ENCODE measurements around the gene PSG4. TPM values are rescaled to one million over a fixed set of nuclear protein-coding genes. Genes with fewer than 3 reads are reported as not detected.
"Not testable (repeated sequence)": the region's sequence is repeated elsewhere in the genome, so short reads cannot be mapped to it uniquely, and the experiment has no call there.

Gene PSG4
- polyA plus RNA-seq (ENCODE audit: insufficient read length in 3 of 3) = under 1 TPM in 1 of 3 donors, not detected in 2; 0.28 TPM

DNA sequence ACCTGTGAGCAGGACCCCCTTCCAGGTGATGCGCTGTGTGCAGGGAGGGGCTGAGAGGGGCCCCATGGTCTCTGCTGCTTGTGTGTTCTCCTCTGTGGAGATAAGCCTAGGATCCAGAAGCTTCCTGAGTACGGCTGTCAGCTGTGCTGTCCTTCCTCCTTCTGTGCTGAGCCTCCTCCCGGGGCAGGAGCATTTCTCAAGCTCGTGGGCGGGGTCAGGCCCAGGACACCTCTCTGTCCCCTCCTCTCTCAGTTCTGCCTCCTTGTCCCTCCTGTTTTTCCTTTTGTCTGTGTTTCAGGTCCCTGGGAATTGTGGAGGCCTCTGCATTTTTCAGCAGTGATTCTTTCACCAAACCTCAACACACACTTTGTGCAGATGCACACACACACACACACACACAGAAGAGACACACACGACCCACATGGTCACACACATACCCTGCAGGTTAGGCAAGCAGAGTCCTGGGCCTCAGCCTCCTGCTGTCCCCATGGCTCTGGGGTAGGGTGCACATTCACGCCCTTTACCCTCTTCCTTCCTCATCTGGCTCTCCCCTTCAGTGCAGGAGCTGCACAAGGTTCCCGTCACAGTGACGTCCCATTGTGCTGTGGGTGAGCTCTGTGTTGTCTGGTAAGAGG is at the start of gene PSG4:
TSS of gene PSG4 (minus strand) at position 168 of the 635 bp plus-strand sequence. CDS start at position 66, 102 bp downstream.
- not testable (repeated sequence) for DNase-seq (ENCODE audit: low read depth in 3 of 3, low spot score in 2 of 3)

DNA sequence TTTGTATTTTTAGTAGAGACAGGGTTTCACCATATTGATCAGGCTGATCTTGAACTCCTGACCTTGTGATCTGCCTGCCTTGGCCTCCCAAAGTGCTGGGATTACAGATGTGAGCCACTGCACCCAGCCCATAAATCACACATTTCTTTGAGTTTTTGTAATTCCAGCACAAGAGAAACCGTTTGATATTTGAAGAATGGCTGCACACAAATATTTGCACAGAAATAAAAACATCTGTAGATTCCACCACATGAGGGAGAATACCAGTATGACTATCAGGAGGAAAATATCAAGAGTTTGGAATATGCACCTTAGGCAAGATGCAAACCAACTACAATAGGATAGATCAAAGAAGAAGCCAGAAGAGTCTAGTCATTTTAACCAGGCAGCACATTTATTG is 46.0 kb upstream of the PSG4 start:
- not testable (repeated sequence) for DNase-seq (ENCODE audit: low read depth in 3 of 3, low spot score in 2 of 3)

DNA sequence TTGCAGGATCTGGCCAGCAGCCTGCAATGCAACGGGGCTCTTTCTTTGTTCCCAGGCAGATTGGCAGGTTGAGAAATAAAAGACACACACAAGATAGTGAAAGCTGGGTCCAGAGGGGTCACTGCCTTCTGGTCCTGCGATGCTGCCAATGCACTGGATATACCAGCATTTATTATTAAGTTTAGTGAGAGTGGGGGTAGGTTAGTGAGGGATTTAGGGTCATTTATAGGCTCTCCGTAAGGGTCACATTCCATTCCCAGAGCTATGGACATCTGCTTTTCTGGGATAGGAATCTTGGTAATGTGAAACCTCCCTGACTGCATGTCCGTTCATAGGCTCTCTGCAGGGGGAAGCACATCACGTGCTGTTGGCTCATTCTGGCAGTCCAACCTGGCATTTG is 44.9 kb upstream of the PSG4 start:
- not testable (repeated sequence) for DNase-seq (ENCODE audit: low read depth in 3 of 3, low spot score in 2 of 3)

DNA sequence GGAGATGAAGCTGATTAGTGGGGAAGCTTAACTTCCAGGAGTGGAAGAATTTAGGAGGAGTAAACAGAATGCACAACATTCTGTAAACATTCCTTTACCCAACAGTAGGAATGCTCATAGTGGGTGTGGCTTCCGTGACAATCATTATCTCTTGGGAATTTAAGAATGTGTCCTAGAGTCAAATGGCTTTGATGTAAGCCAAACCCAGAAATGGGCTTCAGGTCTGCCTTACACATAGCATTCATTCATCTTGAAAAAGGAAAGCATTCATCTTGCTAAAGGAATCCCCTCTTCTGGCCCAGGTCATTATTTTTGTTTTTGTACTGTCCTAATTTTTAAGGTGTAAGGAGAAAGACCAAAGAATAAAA is 43.2 kb upstream of the PSG4 start:
- DNase-seq (ENCODE audit: low read depth in 3 of 3, low spot score in 2 of 3) = not testable (repeated sequence)

DNA sequence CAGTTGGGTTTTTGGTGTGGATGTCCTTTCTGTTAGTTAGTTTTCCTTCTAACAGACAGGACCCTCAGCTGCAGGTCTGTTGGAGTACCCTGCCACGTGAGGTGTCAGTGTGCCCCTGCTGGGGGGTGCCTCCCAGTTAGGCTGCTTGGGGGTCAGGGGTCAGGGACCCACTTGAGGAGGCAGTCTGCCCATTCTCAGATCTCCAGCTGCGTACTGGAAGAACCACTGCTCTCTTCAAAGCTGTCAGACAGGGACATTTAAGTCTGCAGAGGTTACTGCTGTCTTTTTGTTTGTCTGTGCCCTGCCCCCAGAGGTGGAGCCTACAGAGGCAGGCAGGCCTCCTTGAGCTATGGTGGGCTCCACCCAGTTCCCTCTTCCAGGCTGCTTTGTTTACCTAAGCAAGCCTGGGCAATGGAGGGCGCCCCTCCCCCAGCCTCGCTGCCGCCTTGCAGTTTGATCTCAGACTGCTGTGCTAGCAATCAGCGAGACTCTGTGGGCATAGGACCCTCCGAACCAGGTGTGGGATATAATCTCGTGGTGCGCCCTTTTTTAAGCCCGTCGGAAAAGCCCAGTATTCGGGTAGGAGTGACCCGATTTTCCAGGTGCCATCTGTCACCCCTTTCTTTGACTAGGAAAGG is 41.9 kb upstream of the PSG4 start:
- not testable (repeated sequence) for DNase-seq (ENCODE audit: low read depth in 3 of 3, low spot score in 2 of 3)

DNA sequence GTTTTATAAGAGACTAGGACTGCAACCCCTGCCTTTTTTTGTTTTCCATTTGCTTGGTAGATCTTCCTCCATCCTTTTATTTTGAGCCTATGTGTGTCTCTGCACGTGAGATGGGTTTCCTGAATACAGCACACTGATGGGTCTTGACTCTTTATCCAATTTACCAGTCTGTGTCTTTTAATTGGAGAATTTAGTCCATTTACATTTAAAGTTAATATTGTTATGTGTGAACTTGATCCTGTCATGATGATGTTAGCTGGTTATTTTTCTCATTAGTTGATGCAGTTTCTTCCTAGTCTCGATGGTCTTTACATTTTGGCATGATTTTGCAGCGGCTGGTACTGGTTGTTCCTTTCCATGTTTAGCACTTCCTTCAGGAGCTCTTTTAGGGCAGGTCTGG is 40.4 kb upstream of the PSG4 start:
- DNase-seq (ENCODE audit: low read depth in 3 of 3, low spot score in 2 of 3) = not testable (repeated sequence)

DNA sequence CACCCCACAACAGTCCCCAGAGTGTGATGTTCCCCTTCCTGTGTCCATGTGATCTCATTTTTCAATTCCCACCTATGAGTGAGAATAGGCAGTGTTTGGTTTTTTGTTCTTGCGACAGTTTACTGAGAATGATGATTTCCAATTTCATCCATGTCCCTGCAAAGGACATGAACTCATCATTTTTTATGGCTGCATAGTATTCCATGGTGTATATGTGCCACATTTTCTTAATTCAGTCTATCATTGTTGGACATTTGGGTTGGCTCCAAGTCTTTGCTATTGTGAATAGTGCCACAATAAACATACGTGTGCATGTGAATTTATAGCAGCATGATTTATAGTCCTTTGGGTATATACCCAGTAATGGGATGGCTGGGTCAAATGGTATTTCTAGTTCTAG is 36.8 kb upstream of the PSG4 start:
- DNase-seq (ENCODE audit: low read depth in 3 of 3, low spot score in 2 of 3) = not testable (repeated sequence)

DNA sequence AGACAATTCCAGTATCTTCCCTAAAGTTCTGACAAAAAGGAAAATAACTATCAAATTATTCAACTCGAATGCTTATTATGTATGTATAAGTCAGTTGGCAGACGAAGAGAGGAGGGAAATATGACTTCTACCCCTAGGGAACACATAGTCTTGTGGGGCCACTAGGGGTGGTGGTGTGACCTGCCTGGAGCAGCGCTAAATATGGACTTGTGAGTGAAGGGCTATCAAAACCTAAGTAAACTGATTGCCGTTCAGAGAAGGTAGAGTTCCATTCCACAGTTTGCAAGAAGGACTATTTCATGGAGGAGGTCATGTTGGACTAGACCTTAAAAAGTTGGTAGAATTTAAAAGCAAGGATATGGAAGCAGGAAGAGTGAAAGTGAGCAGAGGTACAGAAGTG is 32.8 kb upstream of the PSG4 start:
- not testable (repeated sequence) for DNase-seq (ENCODE audit: low read depth in 3 of 3, low spot score in 2 of 3)

DNA sequence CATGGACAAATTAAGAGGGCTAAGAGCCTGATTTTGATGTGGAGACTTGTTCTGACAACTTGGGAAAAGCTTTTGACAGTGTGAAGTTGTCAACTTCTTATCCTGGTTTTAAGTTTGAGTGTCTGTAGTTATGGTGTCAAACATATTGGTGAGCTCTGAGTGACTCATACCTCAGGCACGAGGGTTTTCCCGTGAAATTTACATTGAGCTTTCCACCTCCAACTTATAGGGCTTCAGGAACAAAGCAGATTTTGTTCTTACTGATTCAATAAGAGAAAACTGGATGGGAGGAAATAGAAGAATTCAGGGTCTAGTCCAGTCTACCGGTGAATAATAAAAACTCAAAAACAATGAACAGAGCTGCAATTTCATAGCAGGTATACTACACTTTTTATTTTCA is 30.2 kb upstream of the PSG4 start:
- not testable (repeated sequence) for DNase-seq (ENCODE audit: low read depth in 3 of 3, low spot score in 2 of 3)

DNA sequence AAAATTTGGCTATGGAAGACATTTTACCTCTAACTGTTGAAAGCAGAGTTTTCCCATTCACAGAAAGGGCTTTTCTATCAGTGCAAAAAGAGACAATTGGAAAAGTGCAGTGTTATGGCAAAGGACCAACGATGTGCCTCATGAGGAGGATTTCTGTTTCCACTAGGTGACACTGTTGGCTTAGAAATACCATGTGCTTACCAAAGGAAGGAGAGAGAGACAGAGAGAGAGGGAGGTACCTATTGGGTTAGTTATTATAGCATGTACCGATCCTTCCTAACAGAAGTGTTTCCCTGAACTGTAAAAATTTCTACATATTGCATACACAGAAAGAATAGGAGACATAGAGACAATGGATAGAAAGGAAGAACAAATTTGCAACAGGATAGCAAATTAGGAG is 23.9 kb upstream of the PSG4 start:
- DNase-seq (ENCODE audit: low read depth in 3 of 3, low spot score in 2 of 3) = no peak

DNA sequence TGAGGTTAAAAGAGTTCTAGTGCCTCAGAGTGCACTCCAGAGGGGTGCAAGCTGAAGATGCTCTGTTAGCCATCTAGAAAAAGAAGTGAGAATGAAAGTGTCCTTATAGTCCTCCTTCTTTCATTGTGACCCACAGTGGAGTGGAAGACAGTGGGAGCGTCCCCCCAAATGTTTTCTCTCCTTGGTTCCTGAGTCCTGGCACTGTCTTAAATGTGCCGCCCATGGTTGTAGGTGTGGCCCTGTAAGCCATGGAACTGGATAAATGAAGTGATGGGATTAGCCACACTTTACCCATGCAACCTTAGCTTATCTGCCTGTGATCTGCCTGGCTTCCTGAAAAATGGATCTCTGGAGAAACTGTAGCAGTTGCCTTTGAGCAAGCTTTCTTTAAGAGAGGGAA is 23.3 kb upstream of the PSG4 start:
- peak in 1 of 3 donors; percentile 2 for DNase-seq (ENCODE audit: low read depth in 3 of 3, low spot score in 2 of 3)

DNA sequence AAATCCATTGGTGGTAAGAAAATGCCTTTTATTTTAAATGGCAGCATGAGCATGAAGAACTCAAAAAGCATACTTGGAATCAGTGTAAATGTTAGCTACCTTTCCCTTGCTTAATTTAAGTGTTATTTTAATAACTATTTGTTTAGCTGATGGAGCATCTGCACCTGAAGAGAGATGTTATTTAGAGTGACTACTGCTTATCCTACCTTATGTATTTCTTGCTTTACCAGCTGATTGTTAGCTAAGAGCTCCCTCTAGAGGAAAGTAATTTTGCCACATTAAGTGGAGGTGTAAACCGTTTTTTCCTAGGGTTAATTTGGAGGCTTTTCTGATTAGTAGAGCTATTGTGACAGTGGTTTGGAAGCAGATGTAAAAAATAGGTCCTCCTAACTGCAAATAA is 21.5 kb upstream of the PSG4 start:
- not testable (repeated sequence) for DNase-seq (ENCODE audit: low read depth in 3 of 3, low spot score in 2 of 3)

DNA sequence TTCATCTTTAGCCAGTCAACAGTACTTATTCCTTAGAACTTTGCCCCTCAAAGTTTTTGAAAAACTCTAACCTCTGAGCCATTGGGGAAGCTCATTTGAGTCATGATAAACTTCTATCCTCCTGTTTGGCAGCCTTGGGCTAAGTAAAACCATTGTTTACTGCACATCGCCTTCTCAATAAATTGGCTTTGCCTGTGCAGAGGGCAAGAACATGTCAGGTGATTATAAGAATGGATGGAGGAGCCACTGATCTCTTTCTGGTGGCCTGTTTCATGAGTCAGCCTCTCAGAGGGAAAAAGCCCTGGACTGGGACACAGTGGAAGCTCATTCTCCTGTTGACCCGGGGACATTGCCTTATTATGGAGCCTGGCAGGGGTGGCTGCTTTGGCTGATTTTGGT is 19.4 kb upstream of the PSG4 start:
- no peak for DNase-seq (ENCODE audit: low read depth in 3 of 3, low spot score in 2 of 3)

DNA sequence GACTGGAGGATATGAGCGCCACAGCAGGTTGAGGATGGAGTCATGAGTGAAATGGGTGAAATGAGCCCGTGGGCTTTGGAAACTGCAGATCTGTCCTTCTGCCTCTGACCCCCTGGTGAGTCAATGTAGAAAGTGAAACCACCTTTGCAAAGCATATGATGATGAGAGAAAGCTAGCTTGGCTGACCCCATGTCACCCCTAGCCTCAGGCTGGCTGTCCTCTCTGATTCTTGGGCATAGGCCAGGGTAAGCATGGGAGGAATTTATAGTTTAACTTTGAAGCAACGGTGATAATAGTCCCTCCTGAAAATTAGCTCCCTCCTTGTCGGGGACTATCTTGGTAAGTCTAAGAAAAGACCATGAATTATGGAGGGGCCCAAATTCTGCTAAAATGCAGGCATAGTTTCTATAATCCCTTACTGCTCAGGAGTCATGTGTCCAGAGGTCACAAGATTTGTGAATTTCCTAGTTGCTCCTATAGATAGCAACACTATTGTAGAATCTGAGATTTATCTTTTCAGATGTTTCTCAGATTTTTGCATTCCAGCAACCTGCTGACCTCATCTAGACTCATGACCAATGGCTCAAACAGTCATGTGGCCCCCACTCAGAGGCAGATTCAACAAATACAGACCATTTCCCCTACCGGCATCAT is 18.9 kb upstream of the PSG4 start:
- not testable (repeated sequence) for DNase-seq (ENCODE audit: low read depth in 3 of 3, low spot score in 2 of 3)

DNA sequence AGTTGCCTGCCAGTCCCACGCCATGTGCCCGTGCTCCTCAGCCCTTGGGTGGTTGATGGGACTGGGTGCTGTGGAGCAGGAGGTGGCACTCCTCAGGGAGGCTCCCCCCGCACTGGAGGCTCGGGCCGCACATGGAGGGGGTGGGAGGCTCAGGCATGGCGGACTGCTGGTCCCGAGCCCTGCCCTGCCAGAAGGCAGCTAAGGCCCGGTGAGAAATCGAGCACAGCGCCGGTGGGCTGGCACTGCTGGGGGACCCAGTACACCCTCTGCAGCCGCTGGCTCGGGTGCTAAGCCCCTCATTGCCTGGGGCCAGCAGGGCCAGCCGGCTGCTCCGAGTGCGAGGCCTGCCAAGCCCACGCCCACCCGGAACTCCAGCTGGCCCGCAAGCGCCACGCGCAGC is 16.5 kb upstream of the PSG4 start:
- DNase-seq (ENCODE audit: low read depth in 3 of 3, low spot score in 2 of 3) = not testable (repeated sequence)

DNA sequence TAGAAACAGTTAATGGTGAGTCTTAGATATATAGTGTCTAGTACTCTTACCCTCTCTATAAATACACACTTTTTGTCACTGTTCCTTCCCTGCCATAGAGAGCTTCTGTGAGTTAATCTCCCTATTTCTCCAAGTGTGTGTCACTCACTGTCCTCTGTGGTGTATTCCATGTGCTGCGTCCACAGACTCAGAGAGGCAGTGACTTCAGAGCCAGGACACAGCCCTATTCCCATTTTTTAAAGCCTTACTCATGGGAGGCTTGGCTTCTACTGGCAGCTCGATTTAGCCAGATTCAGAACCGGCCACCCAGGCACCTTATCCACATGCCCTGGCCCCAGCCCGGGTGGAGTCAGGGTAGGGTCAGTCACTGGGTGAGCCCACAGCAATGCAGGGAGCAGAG is 13.7 kb upstream of the PSG4 start:
- not testable (repeated sequence) for DNase-seq (ENCODE audit: low read depth in 3 of 3, low spot score in 2 of 3)

DNA sequence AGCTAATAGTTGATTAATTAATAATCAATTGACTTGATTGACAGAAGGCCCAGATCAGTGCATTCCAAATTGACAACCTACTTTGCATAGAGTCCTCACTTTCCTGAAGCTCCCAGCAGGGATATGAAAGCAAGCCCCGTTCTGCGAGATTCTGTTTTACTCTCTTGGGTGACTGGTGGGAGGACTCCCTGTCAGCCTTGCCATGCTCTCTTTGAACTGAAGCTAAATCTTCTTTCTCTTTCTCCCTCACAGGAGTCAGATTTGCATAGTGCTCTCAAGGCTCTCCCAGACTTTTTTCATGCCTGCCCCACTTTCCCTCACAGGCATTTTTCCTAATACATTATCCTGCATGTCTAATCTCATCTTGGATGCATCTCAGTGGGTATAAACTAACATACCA is 10.4 kb upstream of the PSG4 start:
- DNase-seq (ENCODE audit: low read depth in 3 of 3, low spot score in 2 of 3) = not testable (repeated sequence)

DNA sequence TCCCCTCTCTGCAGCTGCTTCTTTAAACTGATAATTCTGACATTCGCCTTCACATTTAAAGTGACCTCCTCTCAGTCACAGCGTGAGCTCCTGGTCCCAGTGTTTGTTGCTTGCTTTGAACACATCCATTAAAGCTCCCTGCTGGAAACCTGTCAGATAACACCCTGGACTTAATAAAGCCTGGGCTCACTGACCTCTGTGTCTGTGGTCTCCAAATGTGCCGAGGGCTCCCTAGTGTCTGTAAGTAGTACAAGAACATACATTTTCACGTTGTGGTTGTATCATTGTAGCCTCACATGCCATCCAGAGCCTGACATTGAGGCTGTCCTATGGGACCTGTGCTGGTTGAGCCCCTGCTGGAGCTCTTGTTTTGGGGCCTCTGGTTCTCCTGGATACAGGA is 2.6 kb upstream of the PSG4 start:
- no peak for DNase-seq (ENCODE audit: low read depth in 3 of 3, low spot score in 2 of 3)

DNA sequence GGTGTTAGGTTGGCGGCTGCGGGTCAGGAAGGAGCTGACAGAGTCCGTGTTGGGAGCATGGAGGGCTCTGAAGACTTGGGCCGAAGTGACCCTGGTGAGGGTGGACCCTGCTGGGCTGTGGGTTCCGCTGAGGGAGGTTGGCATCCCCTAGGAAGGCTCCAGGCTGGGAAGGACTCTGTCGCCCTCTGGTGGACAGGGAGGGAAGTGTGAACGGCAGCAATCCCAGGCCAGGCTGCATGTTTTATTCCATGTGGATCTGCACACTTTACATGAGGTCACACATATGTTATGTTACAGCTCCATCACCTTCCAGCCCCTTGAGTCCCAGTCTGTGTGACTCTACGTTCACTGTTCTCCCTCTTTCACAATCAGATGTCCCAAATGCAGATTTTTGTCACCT is 1.7 kb upstream of the PSG4 start:
- not testable (repeated sequence) for DNase-seq (ENCODE audit: low read depth in 3 of 3, low spot score in 2 of 3)

DNA sequence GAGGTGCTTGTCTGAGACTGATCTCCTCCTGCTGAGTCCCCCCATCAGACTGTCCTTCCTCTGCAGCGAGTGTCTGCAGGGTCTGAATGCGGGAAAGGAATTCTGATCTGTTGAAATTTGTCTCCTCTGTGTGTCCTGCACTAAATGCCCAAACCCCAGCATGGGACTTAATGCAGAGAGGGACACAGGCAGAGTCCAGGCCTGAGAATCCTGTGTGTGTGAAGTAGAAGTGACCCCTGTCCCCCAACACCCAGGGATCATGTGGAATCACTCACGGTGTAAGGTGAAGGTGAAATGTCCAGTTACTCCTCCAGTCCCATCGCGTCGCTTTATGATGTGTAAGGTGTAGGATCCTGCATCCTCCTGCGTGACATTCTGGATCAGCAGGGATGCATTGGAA is 1.8 kb downstream of the PSG4 start:
- not testable (repeated sequence) for DNase-seq (ENCODE audit: low read depth in 3 of 3, low spot score in 2 of 3)

DNA sequence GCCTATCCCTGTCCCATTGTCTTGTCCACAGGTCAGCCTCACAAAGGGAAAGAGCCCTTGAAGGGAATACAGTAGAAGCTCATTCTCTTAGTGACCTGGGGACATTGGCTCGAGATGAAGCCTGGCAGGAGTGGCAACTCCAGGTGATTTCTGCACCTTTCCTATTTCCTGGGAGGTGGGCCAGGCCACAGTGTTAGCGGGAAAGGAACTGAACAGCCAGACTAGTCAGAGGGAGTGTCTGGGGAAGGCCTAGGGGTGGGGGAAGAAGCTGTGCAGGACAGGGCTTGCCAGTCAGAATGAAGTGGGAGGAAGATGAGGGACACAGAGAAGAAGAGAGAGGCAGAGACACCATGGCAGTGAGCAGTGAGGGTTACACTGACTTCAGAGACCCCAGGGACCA is 3.5 kb downstream of the PSG4 start:
- DNase-seq (ENCODE audit: low read depth in 3 of 3, low spot score in 2 of 3) = not testable (repeated sequence)

DNA sequence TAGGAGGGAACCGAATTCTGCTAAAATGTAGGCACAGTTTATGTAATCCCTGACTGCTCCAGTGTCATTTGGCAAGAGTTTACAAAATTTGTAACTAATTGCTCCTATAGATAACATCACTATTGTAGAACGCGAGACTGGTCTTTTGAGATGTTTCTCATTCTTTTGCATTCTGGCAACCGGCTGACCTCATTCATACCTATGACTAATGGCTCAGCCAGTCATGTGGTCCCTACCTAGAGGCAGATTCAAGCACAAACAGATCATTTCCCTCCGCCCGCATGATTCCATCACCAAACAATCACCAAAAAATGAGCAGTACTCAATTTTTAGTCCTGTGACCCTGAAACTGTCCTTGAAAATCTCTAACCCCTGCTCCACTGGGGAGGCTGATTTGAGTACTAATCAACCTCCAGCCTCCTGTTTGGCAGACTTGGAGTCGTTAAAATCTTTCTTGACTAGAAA is 4.1 kb downstream of the PSG4 start:
- not testable (repeated sequence) for DNase-seq (ENCODE audit: low read depth in 3 of 3, low spot score in 2 of 3)

Measured in right renal cortex interstitium (tissue), 3 donors.